Stimulated activated CD8-positive, alpha-beta memory T cell treated with anti-CD3 and anti-CD28 coated beads, Interleukin-7, amount 100 ng/mL, for 24 hours (primary cell): ENCODE measurements around the gene PIK3R2.

Experiments used
- DNase-seq: peaks from one replicate; pipeline ENCODE4 v3.0.0-alpha.2; 2020; ENCODE audit warnings: low read depth

The PIK3R2 gene

DNA sequence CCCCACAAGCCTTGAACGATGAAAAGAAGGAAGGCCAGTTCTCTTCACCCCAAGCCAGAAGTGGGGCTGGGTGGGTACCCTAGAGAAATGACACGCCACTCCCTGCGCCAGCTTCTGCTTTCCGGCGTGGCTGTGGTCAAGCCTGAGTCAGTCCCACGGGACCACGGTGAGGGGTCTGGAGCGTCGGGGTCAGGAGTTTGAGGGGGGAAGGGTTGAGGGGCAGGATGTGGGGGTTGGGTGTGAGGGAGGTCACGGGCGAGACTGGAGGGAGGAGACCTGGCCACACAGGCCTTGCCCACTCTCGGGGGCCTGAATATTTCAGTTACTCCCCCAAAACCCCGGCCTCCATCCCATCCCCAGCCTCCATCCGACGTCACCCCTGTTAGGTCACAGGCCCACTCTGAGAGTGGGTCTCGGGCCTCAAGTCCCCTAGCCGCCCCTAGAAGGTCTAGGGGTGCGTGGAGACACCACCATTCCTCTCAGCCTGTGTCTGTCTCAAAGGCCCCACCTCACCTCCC lies 20.1 kb downstream of the PIK3R2 start:
- no peak for DNase-seq

- no peak for DNase-seq
Measured at GRCh38 chr19:18173572-18174288, 20.8 kb downstream of the PIK3R2 start, which contains the start of gene IFI30. TSS of gene IFI30 (plus strand) at chr19:18173813. CDS start at chr19:18173842, 29 bp downstream.

DNA sequence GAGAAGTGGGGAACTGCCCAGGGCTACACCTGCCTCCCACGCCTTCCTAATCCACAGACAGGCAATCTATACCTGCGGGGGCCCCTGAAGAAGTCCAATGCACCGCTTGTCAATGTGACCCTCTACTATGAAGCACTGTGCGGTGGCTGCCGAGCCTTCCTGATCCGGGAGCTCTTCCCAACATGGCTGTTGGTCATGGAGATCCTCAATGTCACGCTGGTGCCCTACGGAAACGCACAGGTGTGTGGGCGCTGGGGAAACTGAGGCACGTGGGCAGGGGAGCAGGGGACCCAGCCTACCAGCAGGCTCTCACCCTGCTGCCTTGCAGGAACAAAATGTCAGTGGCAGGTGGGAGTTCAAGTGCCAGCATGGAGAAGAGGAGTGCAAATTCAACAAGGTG lies 22.0 kb downstream of the PIK3R2 start:
- DNase-seq: no peak

DNA sequence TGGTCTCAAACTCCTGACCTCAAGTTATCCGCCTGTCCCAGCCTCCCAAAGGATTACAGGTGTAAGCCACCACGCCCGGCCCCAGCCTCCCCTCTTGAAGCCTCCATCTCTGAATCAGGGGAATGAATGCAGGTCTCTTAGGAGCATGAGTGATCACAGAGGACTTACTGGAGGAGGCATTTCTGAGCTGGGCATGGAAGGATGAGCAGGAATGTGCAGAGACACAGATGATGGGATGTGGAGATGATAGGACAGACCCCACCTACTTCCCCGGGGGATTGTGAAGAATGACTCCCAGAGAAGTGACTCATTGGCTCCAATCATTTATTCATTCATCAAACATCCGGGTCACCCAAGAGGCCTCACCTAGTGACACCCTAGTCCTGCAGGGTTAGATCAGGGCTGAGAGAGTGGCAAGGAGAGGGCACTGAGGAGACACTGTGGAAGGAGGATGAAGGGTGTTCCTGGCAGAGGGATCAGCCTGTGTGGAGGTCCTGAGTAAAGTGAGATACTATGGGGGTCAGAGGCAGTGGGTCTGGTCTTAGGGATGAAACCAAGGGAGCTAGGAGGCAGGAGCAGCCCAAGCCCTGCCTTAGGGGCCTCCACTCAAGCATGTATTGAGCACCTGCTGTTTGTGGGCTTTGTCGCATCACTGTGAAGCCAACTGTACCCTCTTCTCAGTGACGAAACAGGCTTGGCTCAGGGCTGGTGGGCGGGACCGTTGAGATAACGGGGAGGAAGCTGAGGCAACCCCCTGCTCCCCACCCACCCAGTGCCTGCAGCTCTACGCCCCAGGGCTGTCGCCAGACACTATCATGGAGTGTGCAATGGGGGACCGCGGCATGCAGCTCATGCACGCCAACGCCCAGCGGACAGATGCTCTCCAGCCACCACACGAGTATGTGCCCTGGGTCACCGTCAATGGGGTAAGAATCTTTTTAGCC lies 23.7 kb downstream of the PIK3R2 start:
- DNase-seq: no peak

DNA sequence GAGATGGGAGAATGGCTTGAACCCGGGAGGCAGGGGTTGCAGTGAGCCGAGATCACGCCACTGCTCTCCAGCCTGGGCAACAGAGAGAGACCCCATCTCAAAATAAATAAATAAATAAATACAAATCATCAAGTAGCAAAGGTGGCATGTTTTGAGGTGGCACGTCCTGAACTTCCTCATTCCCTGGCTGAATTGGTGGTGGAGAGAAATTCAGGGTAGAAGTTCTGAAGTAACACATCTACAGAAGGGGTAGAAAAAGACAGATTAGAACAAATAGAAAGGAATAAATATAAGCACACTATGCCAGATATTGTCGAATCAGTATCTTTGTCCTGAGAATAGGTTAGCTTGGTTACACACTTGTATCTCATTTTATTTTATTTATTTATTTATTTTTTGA lies 27.0 kb downstream of the PIK3R2 start:
- no peak for DNase-seq

DNA sequence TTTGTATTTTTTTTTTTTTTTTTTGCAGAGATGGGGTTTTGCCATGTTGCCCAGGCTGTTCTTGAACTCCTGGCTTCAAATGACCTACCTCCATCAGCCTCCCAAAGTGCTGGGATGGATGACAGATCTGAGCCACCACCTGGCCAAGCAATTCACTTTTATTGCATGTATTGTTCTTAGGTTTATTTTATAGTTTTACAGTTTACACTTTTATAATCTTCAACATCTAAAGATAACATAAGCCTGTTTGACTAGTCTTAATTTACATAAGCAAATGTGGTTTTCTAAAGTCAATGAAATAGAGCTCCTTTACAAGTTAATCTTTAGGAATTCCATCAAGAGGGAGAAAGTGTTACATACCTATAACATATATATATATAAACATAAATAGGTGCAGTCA lies 30.6 kb downstream of the PIK3R2 start:
- DNase-seq: no peak

GRCh38 chr19:18185538-18185937 lies 32.6 kb downstream of the PIK3R2 start:
- no peak for DNase-seq

GRCh38 chr19:18190278-18190677 lies 37.3 kb downstream of the PIK3R2 start:
- no peak for DNase-seq

DNA sequence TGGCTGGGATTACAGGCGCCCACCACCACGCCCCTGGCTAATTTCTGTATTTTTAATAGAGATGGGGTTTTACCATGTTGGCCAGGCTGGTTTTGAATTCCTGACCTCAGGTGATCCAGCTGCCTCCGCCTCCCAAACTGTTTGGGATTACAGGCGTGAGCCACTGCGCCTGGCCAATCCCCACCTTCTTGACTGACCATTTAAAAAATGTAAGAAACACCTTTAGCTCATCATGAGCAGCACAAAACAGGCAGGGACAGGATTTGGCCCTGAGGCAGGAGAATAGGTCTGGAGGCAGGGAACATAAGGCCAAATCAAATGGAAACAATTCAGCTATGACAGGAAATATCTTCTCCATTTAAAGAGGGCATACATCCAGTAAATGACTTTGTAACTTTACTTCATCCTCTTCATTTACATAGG lies 38.7 kb downstream of the PIK3R2 start:
- no peak for DNase-seq

GRCh38 chr19:18192673-18193387 lies 39.9 kb downstream of the PIK3R2 start, which contains the start of gene MPV17L2:
TSS of gene MPV17L2 (plus strand) at chr19:18193218. CDS start at chr19:18193282, 64 bp downstream.
- peak; percentile 95 for DNase-seq

GRCh38 chr19:18193388-18194180 lies 40.6 kb downstream of the PIK3R2 start:
- DNase-seq: no peak

DNA sequence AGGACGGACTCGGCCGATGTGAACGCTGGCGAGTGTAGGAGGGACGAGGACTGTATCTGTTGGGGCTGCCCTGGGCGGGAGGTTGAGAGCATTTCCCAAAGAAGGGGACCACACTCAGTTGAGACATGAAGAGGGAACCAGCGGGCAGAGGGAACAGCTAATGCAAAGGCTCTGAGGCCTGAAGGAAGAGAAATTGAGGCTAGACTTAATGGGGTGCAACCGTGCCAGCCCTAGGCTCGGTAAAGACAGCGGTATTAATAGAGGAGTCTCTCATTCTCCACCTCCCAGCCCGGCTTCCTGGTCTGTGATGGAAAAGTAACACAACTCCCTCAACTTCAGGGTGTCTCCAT lies 41.2 kb downstream of the PIK3R2 start:
- no peak for DNase-seq

DNA sequence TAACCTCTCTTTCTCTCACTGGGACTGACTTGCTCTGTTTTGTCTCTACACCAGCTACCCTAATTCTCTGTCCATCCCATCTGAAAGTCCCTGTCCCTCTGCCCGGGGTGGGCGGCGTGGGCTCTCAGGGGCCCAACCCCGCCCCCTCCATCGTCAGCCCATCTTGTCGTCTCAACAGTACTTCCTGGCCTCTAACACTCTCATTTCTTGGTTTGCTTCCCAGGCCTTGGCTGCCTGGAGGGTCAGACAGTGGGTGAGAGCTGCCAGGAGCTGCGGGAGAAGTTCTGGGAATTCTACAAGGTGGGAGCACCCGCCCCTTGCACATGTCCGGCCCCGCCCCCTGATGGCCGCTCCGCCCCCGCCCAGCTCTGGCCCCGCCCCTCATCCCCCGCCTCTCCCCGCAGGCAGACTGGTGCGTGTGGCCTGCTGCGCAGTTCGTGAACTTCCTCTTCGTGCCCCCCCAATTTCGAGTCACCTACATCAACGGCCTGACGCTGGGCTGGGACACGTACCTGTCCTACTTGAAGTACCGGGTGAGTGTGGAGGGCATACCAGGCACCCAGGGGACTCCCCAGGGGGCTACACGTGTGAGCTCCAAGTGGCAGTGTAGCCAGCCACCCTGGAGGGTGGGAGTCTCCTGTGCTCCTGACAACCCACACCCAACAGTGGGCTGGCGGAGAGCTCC lies 41.7 kb downstream of the PIK3R2 start:
- DNase-seq: no peak

DNA sequence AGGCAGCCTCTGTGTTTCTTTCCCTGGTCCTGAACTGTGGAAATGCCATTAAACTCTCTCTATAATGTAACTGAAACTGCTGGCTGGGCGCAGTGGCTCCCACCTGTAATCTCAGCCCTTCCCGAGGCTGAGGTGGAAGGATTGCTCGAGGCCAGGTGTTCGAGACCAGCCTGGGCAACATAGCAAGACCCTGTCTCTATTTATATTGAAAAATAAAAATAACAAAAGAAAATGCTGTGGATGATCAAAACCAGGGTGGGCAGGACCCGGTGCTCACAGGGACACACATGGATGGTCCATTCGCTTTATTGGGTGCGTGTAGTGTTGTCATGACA lies 43.5 kb downstream of the PIK3R2 start:
- no peak for DNase-seq

GRCh38 chr19:18197306-18197705 lies 44.3 kb downstream of the PIK3R2 start:
- no peak for DNase-seq

DNA sequence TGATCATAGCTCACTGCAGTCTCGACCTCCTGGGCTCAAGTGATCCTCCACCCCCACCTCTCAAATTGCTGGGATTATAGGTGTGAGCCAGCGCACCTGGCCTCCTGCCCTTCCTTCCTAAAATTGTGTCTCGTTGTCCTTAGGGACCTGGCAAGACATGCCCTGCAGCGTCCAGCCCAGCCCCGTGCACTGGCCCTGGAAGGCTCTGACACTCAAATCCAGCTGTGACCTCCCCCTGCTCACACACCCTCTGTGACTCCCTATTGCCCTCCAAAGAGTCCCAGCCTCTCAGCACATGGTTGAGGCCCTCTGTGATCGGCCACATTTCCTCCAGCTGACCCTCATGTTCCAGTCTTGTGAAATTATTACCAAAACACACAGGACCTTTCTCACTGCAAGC lies 45.0 kb downstream of the PIK3R2 start:
- DNase-seq: no peak

DNA sequence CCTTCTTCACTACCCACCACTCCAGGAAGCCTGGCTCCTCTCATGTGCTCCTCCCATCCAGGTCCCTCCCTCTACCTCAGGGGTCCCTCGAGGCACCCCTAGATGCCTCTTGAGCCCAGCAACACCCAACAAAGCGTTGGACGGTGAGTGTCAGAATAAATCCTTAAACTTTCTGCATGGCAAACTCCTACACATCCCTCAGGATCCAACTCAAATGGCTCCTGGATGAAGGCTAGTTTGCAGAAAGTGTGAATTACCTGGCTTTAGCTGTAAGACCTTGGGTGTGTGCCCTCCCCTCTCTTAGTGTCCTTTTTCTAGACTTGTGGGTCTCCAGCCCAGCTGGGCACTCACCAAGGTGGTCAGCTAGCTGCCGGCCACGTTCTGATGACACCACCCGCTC lies 45.4 kb downstream of the PIK3R2 start:
- DNase-seq: no peak

- no peak for DNase-seq
Measured at GRCh38 chr19:18202397-18202777, 49.4 kb downstream of the PIK3R2 start.

- DNase-seq: no peak
Measured at GRCh38 chr19:18202778-18203407, 49.9 kb downstream of the PIK3R2 start.

DNA sequence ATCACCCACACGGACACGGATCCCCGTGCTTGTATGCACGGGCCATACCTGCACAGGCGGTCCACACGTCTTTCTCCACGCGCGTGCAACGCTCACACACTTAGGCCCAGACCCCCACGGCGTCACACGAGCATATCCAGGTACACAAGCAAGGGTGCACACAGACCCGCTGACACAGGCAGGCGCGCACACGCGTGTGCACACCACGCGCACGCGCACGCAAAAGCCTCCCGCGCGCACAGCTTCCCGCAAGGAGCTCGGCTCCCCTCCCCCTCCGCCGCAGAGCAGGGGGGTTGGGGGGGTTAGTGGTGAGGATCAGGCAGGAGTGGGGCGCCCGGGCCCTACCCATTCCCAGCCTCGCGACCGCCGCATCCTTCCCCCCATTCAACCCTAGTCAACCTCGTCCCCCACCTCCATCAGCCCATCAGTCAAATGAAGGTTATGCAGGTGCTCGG lies 50.5 kb downstream of the PIK3R2 start:
- no peak for DNase-seq
